HCT116 (cell line): ENCODE data around the gene MMP15. TPM values are rescaled to one million over a fixed set of nuclear protein-coding genes. Genes with fewer than 3 reads are reported as not detected.

Source experiments
- ATAC-seq: fragments of 200-7000 bp; cut with Tn5 transposase; 2 replicates; pipeline ENCODE4 v1.9.1; 2020; ENCODE audit warnings: mild to moderate bottlenecking, moderate library complexity
- BruUV-seq: library from RNA; stranded (reverse); fragments of 400-500 nt; replicated peaks from 2 replicates; lab custom pipeline; 2021; lab: Mats Ljungman, UMichigan
- CTCF ChIA-PET: fragments of 300-600 bp; sonication (Branson Sonifier 250); formaldehyde crosslinking; loops from one replicate; lab custom pipeline; 2021; ENCODE audit warnings: antibody characterized with exemption; lab: Charles Lee
- POLR2A ChIA-PET: fragments of 300-600, 350-600 bp; sonication (Branson Sonifier 250); formaldehyde crosslinking; loops from one replicate; lab custom pipeline; 2021; ENCODE audit warnings: antibody characterized with exemption; lab: Charles Lee
- RAD21 ChIA-PET, 2 experiments: fragments of 300-600 bp; sonication (Branson Sonifier 250); formaldehyde crosslinking; loops; one replicate each; lab custom pipeline; 2023; ENCODE audit warnings: low total read pairs in 2 of 2; ENCODE audit not compliant: uncharacterized antibody in 2 of 2, unreplicated experiment in 2 of 2, low non-redundant PET in 1 of 2; lab: Charles Lee
- DNase-seq: peaks from one replicate; pipeline ENCODE4 v3.0.0-alpha.2; 2010; ENCODE audit warnings: low read depth, low spot score
- H2AFZ ChIP-seq: fragments of 200-600 bp; shearing (Covaris generic), sonication (generic); 2 replicates; pipeline ENCODE4 v1.6.1; 2017; ENCODE audit warnings: low read depth, mixed run types, mixed read lengths, antibody characterized with exemption, low read length; ENCODE audit not compliant: poor library complexity, severe bottlenecking
- H3K27ac ChIP-seq: 2 replicates; pipeline ENCODE4 v1.5.1; 2012; ENCODE audit warnings: low read depth, low read length
- H3K27me3 ChIP-seq: fragments of 200-600 bp; sonication (generic); 2 replicates; pipeline ENCODE4 v1.6.1; 2016; ENCODE audit warnings: mixed run types, low read length, mixed read lengths; ENCODE audit not compliant: insufficient read depth
- H3K36me3 ChIP-seq, 2 experiments: fragments of 200-500 bp in 1 of 2; fragments of 200-600 bp in 1 of 2; sonication (Bioruptor generic) in 1 of 2; sonication (generic) in 1 of 2; 2 replicates each; pipeline versions ENCODE4 v1.5.1 to v1.6.1; 2014 to 2016; ENCODE audit warnings: low read length in 2 of 2, inconsistent platforms in 1 of 2, mixed read lengths in 1 of 2, mixed run types in 1 of 2; ENCODE audit not compliant: insufficient read depth in 2 of 2, control insufficient read depth in 1 of 2
- H3K4me1 ChIP-seq, 2 experiments: fragments of 200-600 bp in 1 of 2; sonication (generic) in 1 of 2; 2 replicates each; pipeline versions ENCODE4 v1.5.1 to v1.6.1; 2012 to 2017; ENCODE audit warnings: low read length in 2 of 2, inconsistent platforms in 1 of 2, mild to moderate bottlenecking in 1 of 2, mixed read lengths in 1 of 2, mixed run types in 1 of 2, moderate library complexity in 1 of 2; ENCODE audit not compliant: insufficient read depth in 2 of 2, control insufficient read depth in 1 of 2
- H3K4me2 ChIP-seq: fragments of 200-600 bp; sonication (generic); 2 replicates; pipeline ENCODE4 v1.6.1; 2017; ENCODE audit warnings: mixed run types, low read length, mixed read lengths
- H3K4me3 ChIP-seq, 2 experiments: fragments of 200-600 bp in 1 of 2; sonication (generic) in 1 of 2; replicated peaks in 1 of 2; 2 replicates each; pipeline ENCODE4 v1.5.1; 2011 to 2016; ENCODE audit warnings: low read length in 2 of 2, control low read depth in 1 of 2, low read depth in 1 of 2, mild to moderate bottlenecking in 1 of 2, mixed read lengths in 1 of 2, mixed run types in 1 of 2
- H3K79me2 ChIP-seq: fragments of 200-600 bp; sonication (generic); 2 replicates; pipeline ENCODE4 v1.6.1; 2017; ENCODE audit warnings: mild to moderate bottlenecking, mixed run types, low read length, moderate library complexity, mixed read lengths; ENCODE audit not compliant: insufficient read depth
- H3K9ac ChIP-seq: fragments of 200-600 bp; sonication (generic); 2 replicates; pipeline ENCODE4 v1.6.1; 2016; ENCODE audit warnings: low read length, mixed read lengths
- H3K9me2 ChIP-seq: fragments of 200-600 bp; sonication (generic), shearing (Covaris generic); 2 replicates; pipeline ENCODE4 v1.6.1; 2017; ENCODE audit warnings: mixed run types, mild to moderate bottlenecking, moderate library complexity; ENCODE audit not compliant: insufficient read depth
- H3K9me3 ChIP-seq, 2 experiments: fragments of 200-500 bp in 1 of 2; fragments of 200-600 bp in 1 of 2; sonication (Bioruptor generic) in 1 of 2; sonication (generic) in 1 of 2; 2 replicates each; pipeline ENCODE4 v1.6.1; 2014 to 2017; ENCODE audit warnings: low read length in 2 of 2, mixed read lengths in 2 of 2, inconsistent platforms in 1 of 2, low read depth in 1 of 2, mild to moderate bottlenecking in 1 of 2, mixed run types in 1 of 2, moderate library complexity in 1 of 2; ENCODE audit not compliant: control insufficient read depth in 1 of 2, insufficient read depth in 1 of 2
- H4K20me1 ChIP-seq: fragments of 200-600 bp; sonication (generic), shearing (Covaris generic); 2 replicates; pipeline ENCODE4 v1.6.1; 2017; ENCODE audit warnings: mixed run types, mild to moderate bottlenecking, moderate library complexity; ENCODE audit not compliant: insufficient read depth
- CBX3 ChIP-seq: IDR thresholded peaks from 2 replicates; pipeline ENCODE4 v1.6.1; 2012; ENCODE audit warnings: low read depth
- CEBPB ChIP-seq: IDR thresholded peaks from 2 replicates; pipeline ENCODE4 v1.6.1; 2012; ENCODE audit warnings: low read depth
- EGR1 ChIP-seq: IDR thresholded peaks from 2 replicates; pipeline ENCODE4 v1.6.1; 2012; ENCODE audit warnings: low read depth
- JUND ChIP-seq: IDR thresholded peaks from 2 replicates; pipeline ENCODE4 v1.6.1; 2012
- RAD21 ChIP-seq: IDR thresholded peaks from 2 replicates; pipeline ENCODE4 v1.6.1; 2012; ENCODE audit warnings: low read depth, mild to moderate bottlenecking
- SRF ChIP-seq: IDR thresholded peaks from 2 replicates; pipeline ENCODE4 v1.6.1; 2012; ENCODE audit warnings: low read depth
- YY1 ChIP-seq: IDR thresholded peaks from 2 replicates; pipeline ENCODE4 v1.6.1; 2011; ENCODE audit warnings: low read length, low read depth, moderate library complexity, mild to moderate bottlenecking; ENCODE audit not compliant: insufficient replicate concordance; ENCODE audit errors: extremely low read depth
- ZFX ChIP-seq: fragments of 450-650 bp; IDR thresholded peaks from 2 replicates; pipeline ENCODE4 v1.6.1; 2017
- intact Hi-C: fragments of 100-400 bp; cut with micrococcal nuclease; formaldehyde crosslinking; loops from 2 replicates; pipeline ENCODE4 v1.10.0; 2022
- total RNA-seq: library from RNA; stranded (reverse); gene quantifications from one replicate; pipeline ENCODE4 v1.2.1, GENCODE V29; 2021; ENCODE audit not compliant: unreplicated experiment
- TF ChIP-seq, protein P1 (sequence below): IDR thresholded peaks from 2 replicates; pipeline ENCODE4 v1.6.1; 2012
- TF ChIP-seq, protein P2 (sequence below): IDR thresholded peaks from 2 replicates; pipeline ENCODE4 v1.6.1; 2012; ENCODE audit warnings: low read depth
- TF ChIP-seq, protein P3 (sequence below), 3 experiments: fragments of 200-600 bp in 1 of 3; sonication (generic) in 1 of 3; IDR thresholded peaks in 2 of 3; conservative IDR thresholded peaks in 1 of 3; 2 replicates each; pipeline ENCODE4 v1.5.1; 2012 to 2017; ENCODE audit warnings: low read depth in 2 of 3, low read length in 2 of 3, antibody characterized with exemption in 1 of 3, borderline replicate concordance in 1 of 3, control low read depth in 1 of 3, mild to moderate bottlenecking in 1 of 3, mixed read lengths in 1 of 3, mixed run types in 1 of 3, moderate library complexity in 1 of 3; ENCODE audit not compliant: insufficient read depth in 1 of 3
- TF ChIP-seq, protein P4 (sequence below): IDR thresholded peaks from 2 replicates; pipeline ENCODE4 v1.6.1; 2011; ENCODE audit warnings: mild to moderate bottlenecking, low read length, moderate library complexity; ENCODE audit not compliant: insufficient replicate concordance; ENCODE audit errors: extremely low read depth
- TF ChIP-seq, protein P5 (sequence below): IDR thresholded peaks from 2 replicates; pipeline ENCODE4 v1.6.1; 2012

Gene MMP15
- total RNA-seq, 1 experiment from 2014 or later: 38.5 TPM

DNA sequence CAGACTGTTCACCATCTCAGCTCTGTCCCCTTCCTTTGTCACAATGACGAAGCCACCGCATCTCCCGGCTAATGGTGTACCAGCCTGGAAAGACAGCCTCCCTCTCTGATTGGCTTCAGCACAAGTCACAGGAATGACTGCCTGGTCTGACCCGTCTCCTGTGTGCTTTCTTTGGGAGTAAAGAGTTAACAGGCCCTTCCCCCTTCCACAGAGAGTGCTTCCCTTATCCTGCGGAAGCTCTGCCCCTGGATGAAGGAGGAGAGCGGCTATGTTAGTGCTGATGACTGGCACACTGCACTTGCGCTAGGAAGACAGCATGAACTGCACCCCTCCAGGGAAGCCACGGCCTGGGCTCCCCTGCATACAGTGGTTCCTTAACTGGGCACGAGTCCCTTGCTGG is 13.1 kb upstream of the MMP15 start:
- BruUV-seq: no TSS peak
- Histone ChIP-seq H3K36me3 (peaks cover 21 to 25% of the 10 kb centered on the region in 2 experiments; a peak in 3 of 4 replicates), H3K4me2 (no peak overlapping the region), H2AFZ (no peak overlapping the region), H3K79me2 (peaks cover 6% of the 10 kb centered on the region; the same call in 1 of the 2 replicates), H3K4me1 (peaks cover 0 to 9% of the 10 kb centered on the region in 2 experiments; a peak in 1 of 4 replicates), H4K20me1 (no peaks in the 10 kb centered on the region), H3K9me3 (no peaks in the 10 kb centered on the region), H3K27me3 (no peaks in the 10 kb centered on the region), H3K9ac (no peak overlapping the region), H3K27ac (no peak overlapping the region), H3K9me2 (no peaks in the 10 kb centered on the region), H3K4me3 (no peak overlapping the region)
- DNase-seq: no peak
- POLR2A ChIA-PET: no interaction called here
- ATAC-seq: no peak
- TF ChIP-seq, protein P1, sequence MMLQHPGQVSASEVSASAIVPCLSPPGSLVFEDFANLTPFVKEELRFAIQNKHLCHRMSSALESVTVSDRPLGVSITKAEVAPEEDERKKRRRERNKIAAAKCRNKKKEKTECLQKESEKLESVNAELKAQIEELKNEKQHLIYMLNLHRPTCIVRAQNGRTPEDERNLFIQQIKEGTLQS: no peak
- TF ChIP-seq RAD21: no peak
- TF ChIP-seq CBX3: no peak
- TF ChIP-seq, protein P2, sequence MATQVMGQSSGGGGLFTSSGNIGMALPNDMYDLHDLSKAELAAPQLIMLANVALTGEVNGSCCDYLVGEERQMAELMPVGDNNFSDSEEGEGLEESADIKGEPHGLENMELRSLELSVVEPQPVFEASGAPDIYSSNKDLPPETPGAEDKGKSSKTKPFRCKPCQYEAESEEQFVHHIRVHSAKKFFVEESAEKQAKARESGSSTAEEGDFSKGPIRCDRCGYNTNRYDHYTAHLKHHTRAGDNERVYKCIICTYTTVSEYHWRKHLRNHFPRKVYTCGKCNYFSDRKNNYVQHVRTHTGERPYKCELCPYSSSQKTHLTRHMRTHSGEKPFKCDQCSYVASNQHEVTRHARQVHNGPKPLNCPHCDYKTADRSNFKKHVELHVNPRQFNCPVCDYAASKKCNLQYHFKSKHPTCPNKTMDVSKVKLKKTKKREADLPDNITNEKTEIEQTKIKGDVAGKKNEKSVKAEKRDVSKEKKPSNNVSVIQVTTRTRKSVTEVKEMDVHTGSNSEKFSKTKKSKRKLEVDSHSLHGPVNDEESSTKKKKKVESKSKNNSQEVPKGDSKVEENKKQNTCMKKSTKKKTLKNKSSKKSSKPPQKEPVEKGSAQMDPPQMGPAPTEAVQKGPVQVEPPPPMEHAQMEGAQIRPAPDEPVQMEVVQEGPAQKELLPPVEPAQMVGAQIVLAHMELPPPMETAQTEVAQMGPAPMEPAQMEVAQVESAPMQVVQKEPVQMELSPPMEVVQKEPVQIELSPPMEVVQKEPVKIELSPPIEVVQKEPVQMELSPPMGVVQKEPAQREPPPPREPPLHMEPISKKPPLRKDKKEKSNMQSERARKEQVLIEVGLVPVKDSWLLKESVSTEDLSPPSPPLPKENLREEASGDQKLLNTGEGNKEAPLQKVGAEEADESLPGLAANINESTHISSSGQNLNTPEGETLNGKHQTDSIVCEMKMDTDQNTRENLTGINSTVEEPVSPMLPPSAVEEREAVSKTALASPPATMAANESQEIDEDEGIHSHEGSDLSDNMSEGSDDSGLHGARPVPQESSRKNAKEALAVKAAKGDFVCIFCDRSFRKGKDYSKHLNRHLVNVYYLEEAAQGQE: no peak
- no peak for TF ChIP-seq YY1
- no peak for TF ChIP-seq CEBPB
- TF ChIP-seq JUND: no peak
- TF ChIP-seq, protein P3, sequence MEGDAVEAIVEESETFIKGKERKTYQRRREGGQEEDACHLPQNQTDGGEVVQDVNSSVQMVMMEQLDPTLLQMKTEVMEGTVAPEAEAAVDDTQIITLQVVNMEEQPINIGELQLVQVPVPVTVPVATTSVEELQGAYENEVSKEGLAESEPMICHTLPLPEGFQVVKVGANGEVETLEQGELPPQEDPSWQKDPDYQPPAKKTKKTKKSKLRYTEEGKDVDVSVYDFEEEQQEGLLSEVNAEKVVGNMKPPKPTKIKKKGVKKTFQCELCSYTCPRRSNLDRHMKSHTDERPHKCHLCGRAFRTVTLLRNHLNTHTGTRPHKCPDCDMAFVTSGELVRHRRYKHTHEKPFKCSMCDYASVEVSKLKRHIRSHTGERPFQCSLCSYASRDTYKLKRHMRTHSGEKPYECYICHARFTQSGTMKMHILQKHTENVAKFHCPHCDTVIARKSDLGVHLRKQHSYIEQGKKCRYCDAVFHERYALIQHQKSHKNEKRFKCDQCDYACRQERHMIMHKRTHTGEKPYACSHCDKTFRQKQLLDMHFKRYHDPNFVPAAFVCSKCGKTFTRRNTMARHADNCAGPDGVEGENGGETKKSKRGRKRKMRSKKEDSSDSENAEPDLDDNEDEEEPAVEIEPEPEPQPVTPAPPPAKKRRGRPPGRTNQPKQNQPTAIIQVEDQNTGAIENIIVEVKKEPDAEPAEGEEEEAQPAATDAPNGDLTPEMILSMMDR (IDR thresholded peaks at IDR 0.05 in 2 of 3, conservative IDR thresholded peaks at IDR 0.05 in 1 of 3; ENCODE audit: borderline replicate concordance in 1 of 3, insufficient read depth in 1 of 3, low read depth in 2 of 3, low read length in 2 of 3): no peak
- TF ChIP-seq EGR1: no peak
- no peak for TF ChIP-seq ZFX
- TF ChIP-seq SRF: no peak
- TF ChIP-seq, protein P4, sequence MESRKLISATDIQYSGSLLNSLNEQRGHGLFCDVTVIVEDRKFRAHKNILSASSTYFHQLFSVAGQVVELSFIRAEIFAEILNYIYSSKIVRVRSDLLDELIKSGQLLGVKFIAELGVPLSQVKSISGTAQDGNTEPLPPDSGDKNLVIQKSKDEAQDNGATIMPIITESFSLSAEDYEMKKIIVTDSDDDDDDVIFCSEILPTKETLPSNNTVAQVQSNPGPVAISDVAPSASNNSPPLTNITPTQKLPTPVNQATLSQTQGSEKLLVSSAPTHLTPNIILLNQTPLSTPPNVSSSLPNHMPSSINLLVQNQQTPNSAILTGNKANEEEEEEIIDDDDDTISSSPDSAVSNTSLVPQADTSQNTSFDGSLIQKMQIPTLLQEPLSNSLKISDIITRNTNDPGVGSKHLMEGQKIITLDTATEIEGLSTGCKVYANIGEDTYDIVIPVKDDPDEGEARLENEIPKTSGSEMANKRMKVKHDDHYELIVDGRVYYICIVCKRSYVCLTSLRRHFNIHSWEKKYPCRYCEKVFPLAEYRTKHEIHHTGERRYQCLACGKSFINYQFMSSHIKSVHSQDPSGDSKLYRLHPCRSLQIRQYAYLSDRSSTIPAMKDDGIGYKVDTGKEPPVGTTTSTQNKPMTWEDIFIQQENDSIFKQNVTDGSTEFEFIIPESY: no peak
- TF ChIP-seq, protein P5, sequence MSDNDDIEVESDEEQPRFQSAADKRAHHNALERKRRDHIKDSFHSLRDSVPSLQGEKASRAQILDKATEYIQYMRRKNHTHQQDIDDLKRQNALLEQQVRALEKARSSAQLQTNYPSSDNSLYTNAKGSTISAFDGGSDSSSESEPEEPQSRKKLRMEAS: no peak
- CTCF ChIA-PET: no interaction called here
- RAD21 ChIA-PET: no interaction called here
- intact Hi-C loops: no loop called here
